Dendritic cell treated with granulocyte-macrophage colony-stimulating factor and Interleukin-4, amounts not matched to agents 40 ng/mL and 50 ng/mL, for 4 days (primary cell): Measurements from ENCODE around the gene PAGE4.

Experiments
- H3K27ac Mint-ChIP-seq: one replicate; pipeline ENCODE4 v1.8.0; 2022; ENCODE audit warnings: mild to moderate bottlenecking, mixed read lengths
- H3K27me3 Mint-ChIP-seq: one replicate; pipeline ENCODE4 v1.8.0; 2022; ENCODE audit warnings: mild to moderate bottlenecking, mixed read lengths
- H3K36me3 Mint-ChIP-seq: one replicate; pipeline ENCODE4 v1.8.0; 2022; ENCODE audit warnings: low read depth, mixed read lengths
- H3K4me1 Mint-ChIP-seq: one replicate; pipeline ENCODE4 v1.8.0; 2022; ENCODE audit warnings: low read depth, mixed read lengths
- H3K4me3 Mint-ChIP-seq: one replicate; pipeline ENCODE4 v1.8.0; 2022; ENCODE audit warnings: mild to moderate bottlenecking, moderate library complexity, mixed read lengths
- H3K9me3 Mint-ChIP-seq: one replicate; pipeline ENCODE4 v1.8.0; 2022; ENCODE audit warnings: mixed read lengths
- intact Hi-C: fragments of 100-400 bp; cut with micrococcal nuclease; formaldehyde crosslinking; loops from one replicate; pipeline ENCODE4 v1.15.0; 2022

The PAGE4 gene, protein sequence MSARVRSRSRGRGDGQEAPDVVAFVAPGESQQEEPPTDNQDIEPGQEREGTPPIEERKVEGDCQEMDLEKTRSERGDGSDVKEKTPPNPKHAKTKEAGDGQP

GRCh38 chrX:49829016-49829415, at the start of gene PAGE4:
PAGE4 (plus strand) TSS chrX:49829303; CDS start chrX:49830429, 1,126 bp downstream.
- Mint-ChIP-seq H3K9me3 (no peaks in the 10 kb centered on the region), H3K27ac (no peak within 1 kb of the TSS), H3K4me3 (no peak within 1 kb of the TSS), H3K27me3 (peaks cover 6% of the 10 kb centered on the region), H3K36me3 (no peaks in the 10 kb centered on the region), H3K4me1 (no peaks in the 10 kb centered on the region)
- intact Hi-C loops = no loop called here

GRCh38 chrX:49784747-49785280, 44.3 kb upstream of the PAGE4 start:
- peaks cover 2% of the 10 kb centered on the region for H3K27me3 Mint-ChIP-seq
- H3K9me3 Mint-ChIP-seq = no peaks in the 10 kb centered on the region
- no peak overlapping the region for H3K27ac Mint-ChIP-seq
- H3K4me3 Mint-ChIP-seq = no peak overlapping the region
- no peaks in the 10 kb centered on the region for H3K4me1 Mint-ChIP-seq
- H3K36me3 Mint-ChIP-seq = no peaks in the 10 kb centered on the region
- intact Hi-C loops = no loop called here

GRCh38 chrX:49792376-49792775, 36.7 kb upstream of the PAGE4 start:
- Mint-ChIP-seq H3K9me3 (no peaks in the 10 kb centered on the region), H3K4me1 (no peaks in the 10 kb centered on the region), H3K27me3 (no peaks in the 10 kb centered on the region), H3K27ac (no peak overlapping the region), H3K36me3 (no peaks in the 10 kb centered on the region), H3K4me3 (no peak overlapping the region)
- intact Hi-C loops = no loop called here

- Mint-ChIP-seq H3K27me3 (no peaks in the 10 kb centered on the region), H3K27ac (no peak overlapping the region)
- intact Hi-C loops = no loop called here
These were observed 35.4 kb upstream of the PAGE4 start for GRCh38 chrX:49793686-49794085.

DNA sequence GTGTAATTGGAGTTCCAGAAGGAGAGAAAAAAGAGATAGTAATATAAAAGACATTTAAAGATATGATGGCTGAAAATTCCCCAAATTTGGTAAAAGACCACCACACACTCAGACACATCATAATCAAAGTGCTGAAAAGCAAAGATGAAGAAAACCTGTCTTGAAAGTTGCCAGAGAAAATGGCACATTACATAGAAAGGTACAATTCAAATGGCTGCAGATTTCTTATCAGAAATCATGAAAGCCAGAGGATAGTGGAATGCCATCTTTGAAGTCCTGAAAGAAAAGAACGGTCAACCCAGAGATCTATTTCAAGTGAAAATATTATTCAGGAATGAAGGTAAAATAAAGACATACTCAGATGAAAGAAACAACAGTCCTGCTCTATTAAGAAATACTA, 29.3 kb upstream of the PAGE4 start:
- intact Hi-C loops = no loop called here
- Mint-ChIP-seq H3K27ac (no peak overlapping the region), H3K27me3 (no peaks in the 10 kb centered on the region), H3K9me3 (no peaks in the 10 kb centered on the region), H3K4me3 (no peak overlapping the region), H3K4me1 (no peaks in the 10 kb centered on the region), H3K36me3 (no peaks in the 10 kb centered on the region)

More at GRCh38 chrX:49793686-49794085, 35.4 kb upstream of the PAGE4 start:
- Mint-ChIP-seq H3K9me3 (no peaks in the 10 kb centered on the region), H3K4me3 (no peak overlapping the region), H3K36me3 (no peaks in the 10 kb centered on the region), H3K4me1 (no peaks in the 10 kb centered on the region)

DNA sequence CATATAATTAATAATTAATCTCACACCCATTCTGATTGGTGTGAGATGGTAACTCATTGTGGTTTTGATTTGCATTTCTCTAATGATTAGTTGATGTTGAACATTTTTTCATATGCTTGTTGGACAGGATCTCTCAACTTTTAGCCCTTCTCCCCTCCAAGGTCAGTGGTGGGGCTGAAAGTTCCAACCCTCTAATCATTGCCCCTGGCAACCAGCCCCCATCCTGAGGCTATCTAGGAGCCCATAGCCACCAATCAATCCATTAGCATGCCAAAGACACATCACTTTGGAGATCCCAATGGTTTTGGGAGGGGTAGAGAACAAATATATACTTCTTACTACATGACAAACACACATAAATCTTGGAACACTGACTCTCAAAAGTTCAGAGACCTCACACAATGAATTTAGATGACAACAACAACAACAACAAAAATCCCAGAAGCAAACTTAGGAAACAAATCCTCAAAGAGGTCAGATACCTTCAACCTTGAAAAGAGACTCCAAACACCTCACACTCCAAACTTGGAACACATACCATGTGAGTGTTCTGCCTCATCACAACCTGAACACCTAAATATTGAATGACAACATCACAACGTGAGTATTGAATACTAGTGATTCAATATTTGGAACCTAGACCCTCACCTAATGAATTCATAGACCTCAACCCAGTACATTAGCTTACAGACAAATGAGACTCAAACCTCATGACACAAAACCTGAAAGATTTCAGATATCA, 19.0 kb upstream of the PAGE4 start:
- Mint-ChIP-seq H3K27ac (no peak overlapping the region), H3K4me3 (no peak overlapping the region), H3K4me1 (no peaks in the 10 kb centered on the region), H3K36me3 (no peaks in the 10 kb centered on the region), H3K27me3 (peaks cover 3% of the 10 kb centered on the region), H3K9me3 (no peaks in the 10 kb centered on the region)
- intact Hi-C loops = no loop called here

GRCh38 chrX:49812177-49812576, 16.9 kb upstream of the PAGE4 start:
- Mint-ChIP-seq H3K27me3 (no peaks in the 10 kb centered on the region), H3K4me3 (no peak overlapping the region)
- intact Hi-C loops = no loop called here

DNA sequence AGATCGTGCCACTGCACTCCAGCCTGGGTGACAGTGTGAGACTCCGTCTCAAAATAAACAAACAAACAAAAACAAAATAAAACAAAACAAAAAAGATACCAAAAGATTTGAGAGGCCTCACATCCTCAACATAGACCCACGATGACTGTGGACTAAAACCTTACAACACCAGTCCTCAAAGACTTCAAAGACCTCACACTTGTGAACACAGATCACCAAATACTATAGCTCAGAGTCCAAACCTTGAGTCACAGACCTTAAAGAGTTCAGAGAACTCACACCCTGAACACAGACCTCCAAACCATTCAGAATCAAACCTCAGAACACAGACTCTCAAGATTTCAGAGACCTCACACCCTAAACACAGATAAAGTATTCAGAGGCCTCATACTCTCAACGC, 12.7 kb upstream of the PAGE4 start:
- intact Hi-C loops = no loop called here
- Mint-ChIP-seq H3K4me3 (no peak overlapping the region), H3K4me1 (no peaks in the 10 kb centered on the region), H3K27me3 (no peaks in the 10 kb centered on the region), H3K27ac (no peak overlapping the region), H3K36me3 (no peaks in the 10 kb centered on the region), H3K9me3 (no peaks in the 10 kb centered on the region)

More at GRCh38 chrX:49812177-49812576, 16.9 kb upstream of the PAGE4 start:
- H3K27ac Mint-ChIP-seq = no peak overlapping the region
- no peaks in the 10 kb centered on the region for H3K9me3 Mint-ChIP-seq
- no peaks in the 10 kb centered on the region for H3K36me3 Mint-ChIP-seq
- no peaks in the 10 kb centered on the region for H3K4me1 Mint-ChIP-seq

DNA sequence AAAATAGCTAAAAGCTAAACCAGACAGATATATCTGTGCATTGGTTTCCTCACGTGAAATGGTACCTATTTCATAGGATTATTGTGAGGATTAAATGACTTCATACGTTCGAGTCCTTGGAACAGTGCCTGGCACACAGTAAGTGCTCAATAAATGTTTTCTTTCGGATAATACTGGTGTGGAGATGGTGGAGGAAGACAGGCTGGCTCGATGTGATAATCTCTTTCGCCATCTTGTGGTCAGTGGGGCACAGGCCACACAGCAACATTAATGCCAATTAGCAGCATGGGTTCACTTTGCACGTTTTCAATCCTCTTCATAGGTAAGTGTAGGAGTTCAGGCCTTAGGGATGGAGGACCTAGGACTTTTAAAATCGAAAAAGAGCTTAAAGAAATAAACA, 9.3 kb downstream of the PAGE4 start:
- Mint-ChIP-seq H3K27me3 (peaks cover 2% of the 10 kb centered on the region), H3K4me3 (no peak overlapping the region), H3K9me3 (no peaks in the 10 kb centered on the region), H3K27ac (no peak overlapping the region), H3K36me3 (no peaks in the 10 kb centered on the region), H3K4me1 (no peaks in the 10 kb centered on the region)
- intact Hi-C loops = no loop called here

DNA sequence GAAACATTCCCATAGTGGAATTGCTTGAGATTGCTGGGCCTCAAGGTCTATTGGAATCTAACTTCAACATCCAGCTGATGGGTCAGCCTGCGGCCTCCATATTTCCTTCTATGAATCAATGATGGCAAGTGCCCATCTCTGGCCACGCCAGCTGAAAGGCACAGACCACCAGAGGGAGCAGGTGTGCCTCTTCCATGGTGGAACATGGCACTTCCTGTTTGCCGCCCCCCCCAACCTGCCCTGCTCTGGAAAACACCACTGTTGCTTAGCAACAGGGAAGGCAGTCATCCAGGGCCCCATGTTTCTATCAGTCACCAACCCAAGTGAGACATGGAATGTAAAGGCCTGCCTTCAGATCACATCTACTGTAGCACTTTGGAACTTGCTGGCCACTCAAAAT, 11.6 kb downstream of the PAGE4 start:
- Mint-ChIP-seq H3K4me3 (no peak overlapping the region), H3K27me3 (no peaks in the 10 kb centered on the region), H3K27ac (no peak overlapping the region), H3K9me3 (no peaks in the 10 kb centered on the region), H3K36me3 (no peaks in the 10 kb centered on the region), H3K4me1 (no peaks in the 10 kb centered on the region)
- intact Hi-C loops = no loop called here

- H3K27me3 Mint-ChIP-seq = no peaks in the 10 kb centered on the region
- no peak overlapping the region for H3K4me3 Mint-ChIP-seq
- H3K36me3 Mint-ChIP-seq = no peaks in the 10 kb centered on the region
- H3K27ac Mint-ChIP-seq = no peak overlapping the region
- H3K4me1 Mint-ChIP-seq = no peaks in the 10 kb centered on the region
- intact Hi-C loops = no loop called here
- H3K9me3 Mint-ChIP-seq = no peaks in the 10 kb centered on the region
These were observed 13.5 kb downstream of the PAGE4 start for GRCh38 chrX:49842621-49843020.

DNA sequence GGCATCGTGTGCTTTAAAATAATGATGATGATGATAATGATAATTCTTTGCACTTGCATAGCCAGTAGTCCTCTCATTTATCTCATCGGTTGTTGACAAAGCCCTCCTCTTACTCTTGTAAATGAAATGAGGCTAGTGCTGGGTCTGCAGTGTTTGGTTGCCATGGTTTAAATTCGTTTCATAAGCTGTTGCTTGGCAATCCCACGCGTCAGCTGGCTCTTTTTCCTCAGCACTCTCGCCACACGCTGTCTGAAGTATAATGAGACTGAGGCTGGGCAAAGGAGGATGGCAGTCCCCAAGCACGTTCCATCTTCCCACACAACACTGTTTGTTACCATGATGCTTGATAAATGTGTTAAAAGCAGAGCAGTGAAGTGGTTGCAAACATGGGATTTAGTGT, 15.5 kb downstream of the PAGE4 start:
- intact Hi-C loops = no loop called here
- no peak overlapping the region for H3K27ac Mint-ChIP-seq
- peaks cover 8% of the 10 kb centered on the region for H3K9me3 Mint-ChIP-seq
- no peaks in the 10 kb centered on the region for H3K27me3 Mint-ChIP-seq
- no peak overlapping the region for H3K4me3 Mint-ChIP-seq
- H3K4me1 Mint-ChIP-seq = peaks cover 3% of the 10 kb centered on the region
- H3K36me3 Mint-ChIP-seq = no peaks in the 10 kb centered on the region

DNA sequence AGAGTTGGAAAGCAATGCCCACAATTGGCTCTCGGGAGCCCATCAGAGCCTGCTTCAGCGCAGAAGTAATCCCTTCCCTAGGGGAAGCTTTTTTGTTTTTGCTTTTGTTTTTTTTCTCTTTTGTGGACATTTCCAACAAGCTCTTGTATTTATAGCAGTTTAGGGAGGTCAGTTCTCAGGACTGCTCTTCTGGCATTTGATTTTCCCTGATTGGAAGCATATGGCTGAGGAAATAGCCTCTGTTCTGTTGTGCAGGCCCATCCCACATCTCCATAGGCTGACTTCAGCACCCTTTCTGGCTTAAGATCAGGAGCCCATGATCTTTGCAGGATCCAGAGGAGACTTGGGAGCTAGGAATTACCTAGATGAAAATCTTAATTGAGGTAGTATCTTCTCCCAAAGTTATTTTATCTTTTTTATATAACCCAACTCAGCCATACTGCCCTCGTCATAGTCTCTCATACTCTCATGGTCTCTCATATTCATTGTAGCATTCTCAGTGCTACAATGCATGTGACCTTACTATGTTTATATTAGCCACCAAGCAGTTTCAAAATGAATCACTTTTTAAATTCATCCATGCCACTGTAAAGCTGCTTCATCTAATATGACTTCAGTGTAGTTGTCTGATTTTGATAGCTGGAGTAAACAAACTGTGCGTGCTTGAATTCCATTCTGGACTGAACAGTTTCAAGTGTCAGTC, 16.7 kb downstream of the PAGE4 start:
- intact Hi-C loops = no loop called here
- no peaks in the 10 kb centered on the region for H3K36me3 Mint-ChIP-seq

GRCh38 chrX:49846522-49846921, 17.4 kb downstream of the PAGE4 start:
- H3K27ac Mint-ChIP-seq = no peak overlapping the region
- H3K27me3 Mint-ChIP-seq = no peaks in the 10 kb centered on the region
- no peak overlapping the region for H3K4me3 Mint-ChIP-seq
- H3K9me3 Mint-ChIP-seq = peaks cover 8% of the 10 kb centered on the region
- H3K4me1 Mint-ChIP-seq = peaks cover 12% of the 10 kb centered on the region
- intact Hi-C loops = no loop called here
- H3K36me3 Mint-ChIP-seq = no peaks in the 10 kb centered on the region

More for the DNA sequence above, 16.7 kb downstream of the PAGE4 start:
- peaks cover 12% of the 10 kb centered on the region for H3K4me1 Mint-ChIP-seq
- no peaks in the 10 kb centered on the region for H3K27me3 Mint-ChIP-seq
- H3K27ac Mint-ChIP-seq = no peak overlapping the region
- no peak overlapping the region for H3K4me3 Mint-ChIP-seq
- peaks cover 8% of the 10 kb centered on the region for H3K9me3 Mint-ChIP-seq
